WI38 (cell line): ENCODE measurements around the gene KRTAP1-5.
"Not testable (repeated sequence)": the region's sequence is repeated elsewhere in the genome, so short reads cannot be mapped to it uniquely, and the experiment has no call there.

Experiments used
- H3K4me3 ChIP-seq: 2 replicates; pipeline ENCODE4 v1.5.1; 2011; ENCODE audit warnings: low read depth, mild to moderate bottlenecking, control low read depth, low read length
- TF ChIP-seq, protein P1 (sequence below): IDR thresholded peaks from 2 replicates; pipeline ENCODE4 v1.5.1; 2012; ENCODE audit warnings: low read depth, mild to moderate bottlenecking, control low read depth, low read length

The KRTAP1-5 gene

GRCh38 chr17:41009301-41009760 is 17.7 kb downstream of the KRTAP1-5 start:
- no peak overlapping the region for H3K4me3 ChIP-seq
- TF ChIP-seq, protein P1, sequence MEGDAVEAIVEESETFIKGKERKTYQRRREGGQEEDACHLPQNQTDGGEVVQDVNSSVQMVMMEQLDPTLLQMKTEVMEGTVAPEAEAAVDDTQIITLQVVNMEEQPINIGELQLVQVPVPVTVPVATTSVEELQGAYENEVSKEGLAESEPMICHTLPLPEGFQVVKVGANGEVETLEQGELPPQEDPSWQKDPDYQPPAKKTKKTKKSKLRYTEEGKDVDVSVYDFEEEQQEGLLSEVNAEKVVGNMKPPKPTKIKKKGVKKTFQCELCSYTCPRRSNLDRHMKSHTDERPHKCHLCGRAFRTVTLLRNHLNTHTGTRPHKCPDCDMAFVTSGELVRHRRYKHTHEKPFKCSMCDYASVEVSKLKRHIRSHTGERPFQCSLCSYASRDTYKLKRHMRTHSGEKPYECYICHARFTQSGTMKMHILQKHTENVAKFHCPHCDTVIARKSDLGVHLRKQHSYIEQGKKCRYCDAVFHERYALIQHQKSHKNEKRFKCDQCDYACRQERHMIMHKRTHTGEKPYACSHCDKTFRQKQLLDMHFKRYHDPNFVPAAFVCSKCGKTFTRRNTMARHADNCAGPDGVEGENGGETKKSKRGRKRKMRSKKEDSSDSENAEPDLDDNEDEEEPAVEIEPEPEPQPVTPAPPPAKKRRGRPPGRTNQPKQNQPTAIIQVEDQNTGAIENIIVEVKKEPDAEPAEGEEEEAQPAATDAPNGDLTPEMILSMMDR, result no peak

- H3K4me3 ChIP-seq, result no peak within 1 kb of the TSS
- TF ChIP-seq, protein P1, result no peak
Measured at GRCh38 chr17:41008811-41009210, 18.2 kb downstream of the KRTAP1-5 start, which contains the start of gene KRTAP3-1. TSS of gene KRTAP3-1 (minus strand) at chr17:41009128. CDS start at chr17:41009074, 54 bp downstream.

DNA sequence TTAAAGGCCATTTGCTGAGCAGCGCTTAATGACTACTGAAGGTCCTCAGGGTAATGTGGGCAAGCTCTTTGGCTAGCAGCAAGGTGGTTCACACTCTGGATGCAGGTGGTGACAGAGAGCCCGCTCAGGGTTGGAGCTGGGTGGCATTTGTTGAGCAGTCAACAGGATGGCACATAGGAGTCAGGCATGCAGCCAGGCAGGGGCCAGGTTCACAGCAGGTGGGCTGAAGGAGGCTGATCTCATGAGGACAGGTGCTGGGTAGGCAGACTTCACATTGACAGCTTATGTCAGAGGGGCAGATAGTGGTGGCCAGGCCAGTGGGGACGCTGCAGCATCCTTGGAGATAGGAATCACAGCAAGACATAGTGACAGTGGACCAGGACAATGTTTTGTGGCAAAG is 22.6 kb downstream of the KRTAP1-5 start:
- no peak overlapping the region for H3K4me3 ChIP-seq
- TF ChIP-seq, protein P1, result no peak

- H3K4me3 ChIP-seq, result no peak overlapping the region
- TF ChIP-seq, protein P1, result no peak
Measured at GRCh38 chr17:41003926-41004325, 23.1 kb downstream of the KRTAP1-5 start.

GRCh38 chr17:41002814-41003213 is 24.2 kb downstream of the KRTAP1-5 start:
- no peak overlapping the region for H3K4me3 ChIP-seq
- TF ChIP-seq, protein P1, result no peak

DNA sequence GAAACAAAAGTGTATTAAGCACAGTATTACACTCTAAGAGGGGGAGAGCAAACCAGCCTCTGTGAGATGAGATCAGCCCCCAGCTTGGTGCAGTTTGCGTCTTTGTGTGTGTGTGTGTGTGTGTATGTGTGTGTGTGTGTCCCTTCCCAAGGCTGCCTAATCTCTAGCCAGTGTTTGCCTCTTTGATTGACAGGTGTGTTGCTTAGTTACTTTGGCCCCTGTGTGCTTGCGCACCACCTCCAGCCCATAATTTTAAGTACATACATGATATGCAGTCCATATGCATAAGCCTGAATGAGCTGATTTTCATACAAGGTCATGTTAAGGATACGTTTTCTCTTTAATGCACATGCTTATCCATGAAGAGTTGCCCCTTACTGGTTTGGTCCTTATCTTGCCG is 25.2 kb downstream of the KRTAP1-5 start:
- no peak overlapping the region for H3K4me3 ChIP-seq
- TF ChIP-seq, protein P1, result no peak

GRCh38 chr17:40999563-40999962 is 27.4 kb downstream of the KRTAP1-5 start, which contains the start of gene KRTAP3-2:
TSS of gene KRTAP3-2 (minus strand) at chr17:40999906. CDS start at chr17:40999853, 53 bp downstream.
- H3K4me3 ChIP-seq, result not testable (repeated sequence)

GRCh38 chr17:40997361-40997760 is 29.6 kb downstream of the KRTAP1-5 start:
- no peak overlapping the region for H3K4me3 ChIP-seq
- TF ChIP-seq, protein P1, result no peak
